ENCODE data around the gene B4GALNT2.

GRCh38 chr17:49180998-49181635, 48.5 kb downstream of the B4GALNT2 start:
- TF ChIP-seq CTCF (IDR thresholded peaks at IDR 0.05) (no peak), POLR2A (IDR thresholded peaks at IDR 0.05) (no peak)
